NCI-H187 (cell line): ENCODE measurements around the gene ZNF18.
"Not testable (repeated sequence)": the region's sequence is repeated elsewhere in the genome, so short reads cannot be mapped to it uniquely, and the experiment has no call there.

Experiments
- DNase-seq, 2 experiments: peaks; one replicate each; lab custom pipeline; 2025; lab: John Stamatoyannopoulos, UW

The ZNF18 gene

DNA sequence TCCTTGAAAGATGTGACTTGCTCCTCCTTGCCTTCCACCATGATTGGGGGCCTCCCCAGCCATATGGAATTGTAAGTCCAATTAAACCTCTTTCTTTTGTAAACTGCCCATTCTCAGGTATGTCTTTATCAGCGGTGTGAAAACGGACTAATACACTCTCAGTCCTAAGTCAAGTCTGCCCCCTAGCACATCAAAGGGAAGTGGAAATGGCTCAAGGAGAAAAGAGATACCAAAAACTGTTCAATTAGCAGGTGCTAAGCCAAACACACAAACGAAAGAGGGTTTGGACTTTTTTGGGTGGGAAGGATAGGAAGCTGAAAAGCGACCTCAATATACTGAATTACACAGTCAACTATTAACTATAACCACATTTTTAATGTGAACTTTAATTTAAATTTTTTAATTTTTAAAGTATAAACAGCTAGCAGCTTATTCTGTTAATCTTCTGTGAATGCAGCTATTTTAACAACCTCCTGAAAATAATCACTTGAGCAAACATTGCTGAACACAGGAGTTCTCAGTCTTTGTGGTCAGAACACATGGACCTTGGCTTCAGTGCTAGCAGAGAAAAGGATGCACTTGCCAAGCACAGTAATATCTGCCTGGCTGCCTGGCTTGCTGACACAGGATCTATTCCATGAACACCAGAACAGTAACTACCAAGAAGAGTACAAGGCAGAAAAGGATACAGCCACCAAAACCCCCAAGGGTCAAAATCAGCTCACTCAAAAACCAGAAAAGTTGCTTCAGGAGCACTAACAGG is 10.9 kb downstream of the ZNF18 start:
- no peak for DNase-seq

GRCh38 chr17:11981862-11982261 is 15.4 kb downstream of the ZNF18 start:
- no peak for DNase-seq

GRCh38 chr17:11980813-11981212 is 16.5 kb downstream of the ZNF18 start:
- no peak for DNase-seq

DNA sequence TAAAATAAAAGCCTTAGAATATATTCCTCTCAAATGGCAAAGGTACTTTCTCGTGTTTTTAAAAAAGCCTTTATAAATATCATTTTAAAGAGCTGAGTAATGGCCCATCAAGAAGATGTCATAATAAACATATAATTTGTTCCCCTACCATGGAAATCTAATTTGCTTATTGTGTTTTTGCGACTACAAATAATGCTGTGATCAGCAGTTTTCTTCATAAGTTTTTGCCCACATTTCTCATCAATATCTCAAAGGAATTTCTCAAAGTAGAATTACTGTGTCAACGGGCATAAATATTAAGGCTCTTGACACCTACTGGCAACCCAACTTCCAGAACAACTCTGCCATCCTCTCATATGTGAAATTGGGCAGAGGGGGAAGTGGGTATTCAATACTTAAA is 17.5 kb downstream of the ZNF18 start:
- no peak for DNase-seq

DNA sequence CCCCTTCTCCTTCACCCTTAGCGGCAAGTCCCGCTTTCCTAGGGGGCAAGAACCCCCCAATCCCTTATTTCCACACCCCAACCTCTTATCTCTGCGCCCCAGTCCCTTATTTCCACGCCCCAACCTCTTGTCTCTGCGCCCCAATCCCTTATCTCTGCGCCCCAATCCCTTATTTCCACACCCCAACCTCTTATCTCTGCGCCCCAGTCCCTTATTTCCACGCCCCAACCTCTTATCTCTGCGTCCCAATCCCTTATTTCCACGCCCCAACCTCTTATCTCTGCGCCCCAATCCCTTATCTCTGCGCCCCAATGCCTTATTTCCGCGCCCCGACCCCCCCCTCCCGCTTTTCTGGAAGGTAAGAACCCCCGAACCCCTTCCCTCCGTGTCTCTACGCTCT is 24.5 kb downstream of the ZNF18 start:
- DNase-seq, result not testable (repeated sequence)

GRCh38 chr17:11969565-11969964 is 27.7 kb downstream of the ZNF18 start:
- no peak for DNase-seq

GRCh38 chr17:11954936-11955335 is 42.3 kb downstream of the ZNF18 start:
- no peak for DNase-seq

DNA sequence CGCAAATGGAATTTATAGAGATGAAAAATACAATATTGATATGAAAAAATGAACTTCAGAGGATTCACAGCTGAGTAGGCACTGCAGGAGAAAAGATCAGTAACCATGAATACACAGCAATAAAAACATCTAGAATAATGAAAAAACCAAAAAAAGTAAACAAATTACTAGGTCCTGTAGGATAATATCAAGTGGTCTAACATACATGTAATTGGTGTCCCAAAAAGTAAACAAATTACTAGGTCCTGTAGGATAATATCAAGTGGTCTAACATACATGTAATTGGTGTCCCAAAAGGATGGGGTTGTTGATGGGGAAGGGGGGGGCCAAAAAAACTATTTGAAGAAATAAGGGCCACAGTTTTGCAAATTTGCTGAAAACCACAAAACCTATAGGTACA is 43.4 kb downstream of the ZNF18 start:
- DNase-seq, result no peak

- no peak for DNase-seq
These were observed 44.7 kb downstream of the ZNF18 start for GRCh38 chr17:11952610-11953009.

GRCh38 chr17:11950771-11951519 is 46.3 kb downstream of the ZNF18 start:
- no peak for DNase-seq

DNA sequence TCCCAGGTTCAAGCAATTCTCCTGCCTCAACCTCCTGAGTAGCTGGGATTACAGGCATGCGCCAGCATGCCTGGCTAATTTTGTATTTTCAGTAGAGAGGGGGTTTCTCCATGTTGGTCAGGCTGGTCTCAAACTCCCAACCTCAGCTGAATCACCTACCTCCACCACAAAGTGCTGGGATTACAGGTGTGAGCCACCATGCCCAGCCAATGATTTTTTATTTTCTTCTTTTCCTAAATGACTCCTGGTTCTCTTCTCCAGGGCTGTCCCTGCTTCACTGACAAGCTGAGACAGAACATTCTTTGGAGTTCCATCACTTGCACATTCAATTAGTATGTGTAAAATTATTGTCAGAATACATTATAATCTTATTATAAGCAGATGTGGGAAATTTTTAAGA is 47.7 kb downstream of the ZNF18 start:
- not testable (repeated sequence) for DNase-seq

DNA sequence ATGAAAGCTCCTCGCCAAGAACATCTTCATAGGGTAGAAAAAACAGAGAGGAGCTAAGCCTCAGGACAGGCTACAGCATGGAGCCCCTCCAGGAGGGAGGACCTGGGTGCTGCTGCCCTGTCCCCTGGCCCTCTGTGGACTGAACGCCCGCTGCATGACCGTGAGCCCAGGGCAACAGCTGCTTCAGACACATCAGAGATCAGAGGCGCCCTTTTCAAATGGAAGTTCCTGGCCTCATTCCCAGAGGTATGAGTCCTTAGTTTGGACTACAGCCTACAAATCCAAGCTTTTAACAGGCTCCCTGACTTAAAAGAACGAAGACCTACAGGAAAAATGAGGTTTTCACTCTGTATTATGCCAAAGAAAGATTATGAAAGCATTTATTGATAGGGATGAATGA is 48.5 kb downstream of the ZNF18 start:
- DNase-seq, result no peak

DNA sequence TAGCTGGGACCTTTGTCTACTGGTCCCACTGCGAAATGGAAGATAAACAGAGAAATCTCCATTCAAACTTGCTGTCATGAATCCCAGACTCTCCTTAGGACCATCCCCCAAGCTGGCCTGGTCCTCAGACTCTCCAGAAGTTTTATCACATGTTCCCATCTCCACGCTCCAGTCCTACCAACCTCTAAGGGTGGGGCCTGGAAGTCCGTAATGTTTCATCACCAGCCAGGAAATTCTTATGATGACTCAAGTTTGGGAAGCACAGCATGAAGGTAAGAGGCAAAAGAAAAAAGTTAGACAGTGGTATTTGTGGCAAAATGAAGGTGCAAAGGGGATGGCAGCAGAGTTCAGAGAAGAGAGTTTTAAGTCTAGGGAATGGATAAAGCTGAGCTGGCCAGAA is 52.7 kb downstream of the ZNF18 start:
- DNase-seq, result no peak

- no peak for DNase-seq
These were observed 53.4 kb downstream of the ZNF18 start for GRCh38 chr17:11943759-11944347.

GRCh38 chr17:11943086-11943485 is 54.2 kb downstream of the ZNF18 start:
- DNase-seq, result not testable (repeated sequence)

- no peak for DNase-seq
These were observed 56.4 kb downstream of the ZNF18 start for GRCh38 chr17:11940904-11941303.

DNA sequence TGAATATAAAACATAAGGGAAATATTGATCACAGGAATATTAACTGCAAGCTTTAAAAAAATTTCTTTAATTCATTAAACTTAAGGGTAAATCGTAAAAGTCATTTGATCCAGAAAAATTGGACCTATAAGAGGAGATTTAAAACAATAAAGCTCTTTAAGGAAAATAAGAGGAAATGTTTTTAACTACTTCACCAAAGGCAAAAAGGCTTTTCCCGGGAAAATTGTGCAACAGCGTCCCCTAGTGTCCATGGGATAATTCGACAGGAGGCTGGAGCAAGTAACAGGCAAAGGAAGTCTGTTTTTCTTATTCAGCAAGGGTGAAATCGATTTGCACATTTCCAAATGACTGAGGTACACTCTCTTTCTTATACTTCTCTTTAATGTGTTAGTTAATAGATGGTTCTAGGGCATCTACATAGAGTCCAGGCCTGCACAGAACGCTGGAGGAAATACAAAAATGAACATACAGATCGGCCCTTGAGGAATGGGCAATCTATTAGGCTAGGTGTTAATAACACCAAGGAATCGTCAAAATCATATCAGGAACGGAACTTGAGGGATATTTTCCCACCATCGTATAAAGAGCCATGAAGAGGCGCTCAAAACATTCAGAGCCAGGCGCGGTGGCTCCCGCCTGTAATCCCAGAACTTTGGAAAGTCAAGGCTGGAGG is 61.4 kb downstream of the ZNF18 start:
- no peak for DNase-seq

DNA sequence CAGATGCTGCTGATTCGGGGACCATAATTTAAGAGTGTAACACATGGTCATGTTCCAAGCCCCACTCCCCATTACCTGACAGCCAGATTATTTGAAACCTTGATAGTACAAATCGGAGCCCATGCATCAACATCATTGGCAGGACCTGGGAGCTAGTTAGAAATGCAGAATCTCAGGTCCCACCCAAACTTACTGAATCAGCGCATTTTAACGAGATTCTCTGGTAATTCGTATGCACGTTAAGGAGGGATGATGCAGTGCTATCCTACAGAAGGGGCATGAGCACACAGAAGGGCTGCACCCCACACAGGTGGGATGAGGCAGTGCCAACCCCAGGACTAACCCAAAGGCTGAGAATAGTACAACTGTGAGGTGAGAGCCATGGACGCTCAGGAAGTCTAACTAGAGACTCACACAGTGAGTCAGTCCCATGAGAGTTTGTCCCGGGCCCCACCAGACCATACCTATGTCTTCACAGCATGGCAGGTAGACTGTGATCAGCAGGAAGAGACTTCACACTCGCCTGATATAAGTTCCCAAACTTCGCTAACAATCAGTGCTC is 64.9 kb downstream of the ZNF18 start:
- no peak for DNase-seq

DNA sequence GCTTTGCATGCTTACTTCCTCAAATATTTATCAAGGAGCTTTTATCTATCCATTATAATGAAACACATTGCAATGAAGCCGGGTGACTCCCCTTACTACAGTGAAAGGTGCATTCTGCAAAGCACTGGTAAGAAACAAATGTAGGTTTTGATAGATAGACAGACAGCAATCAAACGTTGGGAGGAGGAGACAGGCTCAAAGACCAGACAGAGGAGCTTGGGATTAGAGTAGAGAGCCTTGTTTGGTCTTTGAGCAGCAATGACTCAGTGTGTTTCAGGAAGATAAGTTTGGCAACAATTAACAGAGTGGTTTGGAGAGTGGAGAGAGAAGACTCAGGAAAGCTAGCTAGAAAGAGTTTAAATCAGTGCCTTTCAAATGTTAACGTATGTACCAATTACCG is 68.8 kb downstream of the ZNF18 start:
- DNase-seq, result no peak
